IMR-90 (cell line): ENCODE data around the gene HOOK1.

Experiments
- CEBPB ChIP-seq: IDR thresholded peaks from 2 replicates; pipeline ENCODE4 v1.6.1; 2012; ENCODE audit warnings: low read depth, low read length, improper control_type of control experiment
- MXI1 ChIP-seq: IDR thresholded peaks from 2 replicates; pipeline ENCODE4 v1.6.1; 2012; ENCODE audit warnings: low read depth, mild to moderate bottlenecking, low read length, moderate library complexity, borderline replicate concordance
- POLR2A ChIP-seq: IDR thresholded peaks from 2 replicates; pipeline ENCODE4 v1.6.1; 2012; ENCODE audit warnings: mild to moderate bottlenecking, low read depth, low read length
- RFX5 ChIP-seq: IDR thresholded peaks from 2 replicates; pipeline ENCODE4 v1.8.0; 2012; ENCODE audit warnings: low read depth, mild to moderate bottlenecking, low read length, moderate library complexity

DNA sequence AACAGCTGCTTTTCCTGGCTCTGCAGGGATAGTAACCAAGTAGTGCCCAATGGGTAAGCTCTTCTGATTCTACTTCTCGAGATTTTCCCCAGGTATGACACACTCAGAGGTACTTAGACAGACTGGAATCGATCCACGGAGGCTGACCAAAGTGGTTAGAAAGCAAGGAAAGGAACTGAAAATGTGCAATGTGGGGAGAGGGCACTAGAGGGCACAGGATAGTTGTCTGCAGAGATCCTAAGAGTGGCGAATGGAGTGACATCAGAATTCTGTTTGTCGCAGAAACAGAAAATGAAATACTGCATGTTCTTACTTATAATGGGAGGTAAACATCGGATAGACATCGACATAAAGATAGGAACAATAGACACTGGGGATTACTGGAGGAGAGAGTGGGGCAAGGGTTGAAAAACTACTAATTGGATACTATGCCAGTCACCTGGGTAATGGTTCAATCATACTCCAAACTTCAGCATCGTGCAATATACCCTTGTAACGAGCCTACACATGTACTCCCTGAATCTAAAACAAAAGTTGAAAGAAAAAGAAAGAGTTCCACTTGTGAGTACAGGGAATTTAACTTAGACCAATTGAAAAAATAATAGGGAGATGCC lies 88.5 kb downstream of the HOOK1 start:
- TF ChIP-seq POLR2A (no peak), RFX5 (no peak), MXI1 (no peak), CEBPB (no peak)
